Measurements from ENCODE around the gene EGFLAM.

Gene EGFLAM

GRCh38 chr5:38338455-38338854, 80.1 kb downstream of the EGFLAM start:
- H3K4me3 ChIP-seq (replicated peaks; ENCODE audit: low read depth, low read length) = no peak overlapping the region
- no peak for DNase-seq (ENCODE audit: low read depth)
- TF ChIP-seq CTCF (IDR thresholded peaks at IDR 0.05; ENCODE audit: low read length, missing control alignments) = no peak

GRCh38 chr5:38339446-38339845, 81.1 kb downstream of the EGFLAM start:
- DNase-seq (ENCODE audit: low read depth) = no peak
- TF ChIP-seq CTCF (IDR thresholded peaks at IDR 0.05; ENCODE audit: low read length, missing control alignments) = no peak
- no peak overlapping the region for H3K4me3 ChIP-seq (replicated peaks; ENCODE audit: low read depth, low read length)

GRCh38 chr5:38341056-38341455, 82.7 kb downstream of the EGFLAM start:
- TF ChIP-seq CTCF (IDR thresholded peaks at IDR 0.05; ENCODE audit: low read length, missing control alignments) = no peak
- no peak for DNase-seq (ENCODE audit: low read depth)
- no peak overlapping the region for H3K4me3 ChIP-seq (replicated peaks; ENCODE audit: low read depth, low read length)

- DNase-seq (ENCODE audit: low read depth) = no peak
- H3K4me3 ChIP-seq (replicated peaks; ENCODE audit: low read depth, low read length) = no peak overlapping the region
- no peak for TF ChIP-seq CTCF (IDR thresholded peaks at IDR 0.05; ENCODE audit: low read length, missing control alignments)
Measured at GRCh38 chr5:38341641-38342040, 83.3 kb downstream of the EGFLAM start.

GRCh38 chr5:38342261-38342660, 83.9 kb downstream of the EGFLAM start:
- DNase-seq (ENCODE audit: low read depth) = no peak
- no peak overlapping the region for H3K4me3 ChIP-seq (replicated peaks; ENCODE audit: low read depth, low read length)
- no peak for TF ChIP-seq CTCF (IDR thresholded peaks at IDR 0.05; ENCODE audit: low read length, missing control alignments)

GRCh38 chr5:38344891-38345290, 86.5 kb downstream of the EGFLAM start:
- no peak for TF ChIP-seq CTCF (IDR thresholded peaks at IDR 0.05; ENCODE audit: low read length, missing control alignments)
- H3K4me3 ChIP-seq (replicated peaks; ENCODE audit: low read depth, low read length) = no peak overlapping the region
- DNase-seq (ENCODE audit: low read depth) = no peak

GRCh38 chr5:38346593-38346992, 88.2 kb downstream of the EGFLAM start:
- H3K4me3 ChIP-seq (replicated peaks; ENCODE audit: low read depth, low read length) = no peak overlapping the region
- DNase-seq (ENCODE audit: low read depth) = no peak
- no peak for TF ChIP-seq CTCF (IDR thresholded peaks at IDR 0.05; ENCODE audit: low read length, missing control alignments)
